GM19395 (cell line): ENCODE data around the gene EXOSC5.

Experiments used
- ATAC-seq: cut with Tn5 transposase; IDR thresholded peaks from one replicate; pipeline ENCODE4 v1.9.1; 2021; ENCODE audit warnings: mild to moderate bottlenecking, moderate library complexity; ENCODE audit not compliant: unreplicated experiment

Gene EXOSC5

GRCh38 chr19:41426952-41427646, 29.9 kb upstream of the EXOSC5 start, which contains the start of gene B3GNT8:
B3GNT8 (minus strand) TSS chr19:41427374; CDS start chr19:41426778, 596 bp downstream.
- no peak for ATAC-seq

DNA sequence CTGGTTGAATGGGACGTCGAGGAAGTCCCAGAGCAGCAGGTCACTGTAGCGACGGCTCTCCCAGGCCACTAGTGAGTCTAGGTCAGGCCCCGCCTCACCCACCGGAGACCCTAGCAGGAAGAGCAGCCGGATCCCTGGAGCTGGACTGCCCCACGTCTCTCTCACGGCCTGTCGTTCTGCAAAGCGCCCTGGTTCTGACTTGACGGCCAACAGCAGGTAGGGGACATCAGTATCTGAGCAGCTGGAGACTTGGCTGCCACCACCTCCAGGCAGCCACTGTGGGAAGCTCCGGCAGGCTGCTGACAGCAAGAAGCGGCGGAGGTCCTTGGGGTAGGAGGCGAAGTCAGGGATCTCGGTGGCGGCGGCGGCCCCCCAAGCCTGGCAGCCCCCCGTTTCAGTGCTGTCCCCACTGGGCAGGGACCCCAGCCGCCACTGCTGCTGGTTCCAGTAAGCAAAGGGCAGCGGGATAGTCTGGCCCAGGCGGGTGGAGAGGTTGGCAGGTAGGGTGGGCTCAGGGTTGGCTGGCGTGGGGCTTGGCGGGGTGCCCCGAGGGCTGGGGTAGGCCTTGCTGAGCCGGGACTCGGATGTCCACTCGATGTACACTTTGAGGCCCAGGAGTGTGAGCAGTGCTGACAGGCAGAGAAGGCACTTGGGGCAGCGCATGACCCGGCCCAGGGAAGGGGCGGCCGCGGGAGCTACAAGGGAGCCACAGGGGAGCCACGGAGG, 29.1 kb upstream of the EXOSC5 start:
- no peak for ATAC-seq

GRCh38 chr19:41425174-41426115, 28.3 kb upstream of the EXOSC5 start:
- no peak for ATAC-seq

- ATAC-seq: no peak
Observed at GRCh38 chr19:41424335-41425173, 27.4 kb upstream of the EXOSC5 start.

GRCh38 chr19:41422955-41423354, 25.8 kb upstream of the EXOSC5 start:
- no peak for ATAC-seq

DNA sequence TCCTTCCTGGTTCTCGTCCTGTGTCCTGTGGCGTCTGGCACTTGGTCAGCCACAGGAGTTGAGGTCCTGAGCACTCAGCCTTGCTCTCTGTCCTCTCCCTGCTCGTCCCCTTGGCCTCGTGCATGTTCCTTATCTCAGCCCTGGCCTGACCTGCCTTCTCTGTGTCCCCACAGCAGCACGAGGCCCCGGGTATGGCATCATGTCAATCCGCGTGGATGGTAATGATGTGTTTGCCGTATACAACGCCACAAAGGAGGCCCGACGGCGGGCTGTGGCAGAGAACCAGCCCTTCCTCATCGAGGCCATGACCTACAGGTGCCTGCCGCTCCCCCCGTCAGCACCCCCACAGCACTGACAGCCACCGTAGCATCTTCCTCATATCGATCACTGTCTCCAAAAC, 25.3 kb upstream of the EXOSC5 start:
- ATAC-seq: no peak

DNA sequence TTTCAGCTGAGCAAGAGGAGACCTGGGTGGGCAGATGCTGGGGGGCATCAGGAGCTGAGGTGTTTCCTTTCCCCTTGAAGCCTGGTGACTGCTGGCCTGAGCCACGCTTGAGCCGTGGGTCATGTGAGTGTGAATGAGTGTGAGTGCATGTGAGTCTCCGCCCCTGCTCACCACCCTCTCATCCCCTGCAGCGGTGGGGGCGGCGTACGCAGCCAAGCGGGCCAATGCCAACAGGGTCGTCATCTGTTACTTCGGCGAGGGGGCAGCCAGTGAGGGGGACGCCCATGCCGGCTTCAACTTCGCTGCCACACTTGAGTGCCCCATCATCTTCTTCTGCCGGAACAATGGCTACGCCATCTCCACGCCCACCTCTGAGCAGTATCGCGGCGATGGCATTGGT, 24.8 kb upstream of the EXOSC5 start:
- ATAC-seq: no peak

GRCh38 chr19:41421314-41421713, 24.2 kb upstream of the EXOSC5 start:
- ATAC-seq: no peak

DNA sequence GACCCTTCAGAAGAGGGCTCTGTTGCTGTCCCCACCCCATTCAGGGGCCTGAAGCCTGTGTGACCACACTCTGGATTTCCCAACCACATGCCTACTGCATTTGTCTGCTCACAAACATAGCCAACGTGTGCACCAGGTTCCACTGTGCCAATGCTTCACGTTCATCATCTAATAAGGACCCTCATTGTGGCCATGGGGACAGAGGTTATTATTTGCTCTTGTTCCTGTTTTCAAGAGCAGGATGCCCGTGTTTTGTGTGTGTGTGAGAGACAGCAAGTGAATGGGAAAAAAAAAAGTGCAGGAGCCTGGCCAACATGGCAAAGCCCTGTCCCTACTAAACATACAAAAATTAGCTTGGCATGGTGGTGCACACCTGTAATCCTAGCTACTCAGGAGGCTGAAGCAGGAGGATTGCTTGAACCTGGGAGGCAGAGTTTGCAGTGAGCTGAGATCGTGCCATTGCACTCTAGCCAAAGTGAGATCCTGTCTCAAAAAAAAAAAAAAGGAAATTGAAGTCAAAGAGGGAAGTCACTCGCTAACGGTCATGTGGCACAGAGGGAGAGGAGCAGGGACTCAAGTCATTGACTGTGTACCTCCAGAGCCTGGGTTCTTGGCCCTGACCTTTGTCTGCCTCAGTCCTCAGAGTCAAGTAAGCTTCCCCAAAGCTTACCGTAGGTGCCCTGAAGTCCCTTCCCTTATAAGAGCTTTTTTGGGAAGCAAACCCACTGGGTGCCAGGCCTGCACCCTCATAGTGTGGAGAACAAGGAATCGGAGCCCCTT, 23.1 kb upstream of the EXOSC5 start:
- ATAC-seq: no peak

DNA sequence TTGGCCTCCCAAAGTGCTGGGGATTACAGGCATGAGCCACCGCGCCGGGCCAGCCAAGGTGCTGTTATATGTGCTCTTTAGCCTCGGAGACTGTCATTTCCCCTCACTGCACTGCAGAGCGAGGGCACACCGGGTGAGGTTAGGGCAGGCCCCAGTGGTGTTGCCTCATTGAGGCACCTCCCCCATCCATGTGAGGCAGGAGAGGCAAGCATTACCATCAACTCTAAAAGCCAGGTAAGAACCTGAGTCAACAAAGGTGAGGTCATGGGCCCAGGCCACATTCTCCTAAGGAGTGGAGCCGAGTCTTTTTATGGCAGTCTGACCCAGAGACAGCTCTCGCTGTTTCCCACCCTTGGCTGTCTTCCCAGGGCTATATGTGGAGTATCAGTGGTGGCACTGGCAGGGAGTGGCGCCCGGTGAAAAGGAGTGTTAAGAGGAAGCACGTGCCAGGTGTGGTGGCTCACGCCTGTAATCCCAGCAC, 19.1 kb upstream of the EXOSC5 start:
- no peak for ATAC-seq

- no peak for ATAC-seq
Observed at GRCh38 chr19:41415154-41415571, 18.0 kb upstream of the EXOSC5 start.

DNA sequence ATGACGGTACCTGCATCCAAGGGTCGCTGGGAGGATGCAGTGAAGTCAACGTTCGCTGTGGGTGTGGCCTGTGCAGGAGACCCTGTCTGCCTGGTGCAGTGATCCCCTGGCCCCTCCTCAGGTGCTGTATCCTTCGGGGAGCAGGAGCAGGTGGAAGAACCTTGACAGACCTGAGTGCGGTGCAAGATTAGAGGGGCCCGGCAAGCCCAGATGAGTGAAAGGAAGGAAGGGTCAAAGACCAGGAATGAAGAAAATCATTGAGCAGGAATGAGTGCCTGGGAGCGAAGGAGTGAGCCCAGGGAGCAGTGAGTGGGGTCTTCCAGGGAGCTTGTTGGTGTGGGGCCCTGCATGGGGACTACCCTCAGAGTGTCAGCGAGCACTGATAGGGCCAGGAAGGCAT, 17.3 kb upstream of the EXOSC5 start:
- ATAC-seq: no peak

- no peak for ATAC-seq
Observed at GRCh38 chr19:41413947-41414346, 16.8 kb upstream of the EXOSC5 start.

DNA sequence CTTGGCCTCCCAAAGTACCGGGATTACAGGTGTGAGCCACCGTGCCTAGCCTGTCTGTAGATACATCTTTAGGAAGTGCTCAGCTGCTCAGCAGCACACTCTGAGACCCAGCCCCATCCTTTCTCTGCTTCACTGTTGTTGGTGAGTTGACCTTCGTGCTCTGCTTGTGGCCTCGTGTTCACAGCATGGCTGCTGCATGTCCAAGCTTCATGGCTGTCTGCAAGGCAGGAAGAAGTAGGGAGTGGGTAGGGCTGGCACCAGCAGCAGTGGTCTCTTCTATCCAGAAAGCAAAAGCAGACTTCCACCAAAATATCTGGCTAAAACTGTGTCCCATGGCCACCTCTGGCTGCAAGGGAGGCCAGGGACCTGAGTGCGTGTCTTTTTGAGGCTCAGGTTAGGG, 15.8 kb upstream of the EXOSC5 start:
- no peak for ATAC-seq

- ATAC-seq: no peak
Observed at GRCh38 chr19:41411968-41412265, 14.8 kb upstream of the EXOSC5 start.

DNA sequence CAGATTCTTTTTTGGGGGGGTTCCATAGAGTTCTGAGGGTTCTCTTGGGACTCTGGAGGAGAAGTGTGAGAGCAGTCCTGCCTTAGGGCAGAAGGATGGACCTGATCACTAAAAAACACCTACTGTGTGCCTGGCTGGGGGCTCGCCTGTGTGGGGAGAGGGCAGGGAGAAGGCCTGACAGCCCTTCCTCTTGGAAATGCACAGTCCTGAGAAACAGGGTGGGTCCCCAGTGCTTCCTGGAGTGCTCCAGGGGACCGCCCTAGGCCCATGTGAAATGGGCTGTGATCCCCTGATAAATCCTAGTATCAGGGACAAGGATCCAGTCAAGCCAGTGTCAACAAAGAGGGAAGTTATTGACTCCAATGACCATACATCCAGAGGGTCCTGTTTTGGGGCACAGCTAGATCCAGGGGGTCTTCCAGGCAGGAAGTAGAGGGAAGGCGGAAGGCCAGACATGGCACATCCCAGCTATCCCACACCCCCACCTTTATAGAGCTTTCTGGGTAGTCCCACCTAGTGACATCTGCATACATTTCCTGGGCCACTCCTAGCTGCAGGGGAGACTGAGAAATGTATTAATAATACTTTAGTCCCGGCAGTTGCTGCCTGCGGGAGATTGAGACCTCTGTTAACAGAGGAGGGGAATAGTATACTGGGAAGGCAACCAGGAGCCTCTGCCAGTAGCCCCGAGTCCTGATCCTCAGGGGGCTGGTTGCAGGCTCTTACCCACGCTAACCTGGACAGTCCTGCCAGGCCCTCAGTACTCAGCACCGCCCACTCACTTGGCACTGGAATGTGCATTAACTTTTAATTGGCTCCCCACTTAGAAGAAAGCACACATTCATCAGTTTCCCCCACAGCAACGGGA, 14.2 kb upstream of the EXOSC5 start:
- no peak for ATAC-seq

- no peak for ATAC-seq
Observed at GRCh38 chr19:41410336-41411054, 13.3 kb upstream of the EXOSC5 start.

DNA sequence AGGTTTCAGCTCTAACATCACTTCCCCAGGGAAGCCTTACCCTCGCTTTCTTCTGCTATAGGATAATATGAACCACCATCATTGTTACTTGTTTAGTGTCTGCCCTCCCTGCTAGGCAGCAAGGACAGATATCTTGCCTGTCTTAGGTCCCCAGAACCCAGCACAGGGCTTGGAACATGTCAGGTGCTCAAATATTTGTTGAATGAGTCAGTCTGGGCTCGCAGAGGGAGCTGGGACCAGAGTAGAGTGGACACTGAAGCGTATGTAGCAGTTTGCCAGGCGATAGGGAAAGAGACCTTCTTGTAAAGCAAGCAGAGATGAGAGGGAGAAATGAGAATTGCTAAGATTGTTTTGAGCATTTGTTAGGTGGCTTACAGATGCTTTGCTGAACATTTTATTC, 12.1 kb upstream of the EXOSC5 start:
- no peak for ATAC-seq
